PC-9 (cell line): ENCODE data around the gene FOXC2. TPM values are rescaled to one million over a fixed set of nuclear protein-coding genes. Genes with fewer than 3 reads are reported as not detected.

Source experiments
- BruUV-seq: library from RNA; stranded (reverse); fragments of 400-500 nt; replicated peaks from 2 replicates; lab custom pipeline; 2021; lab: Mats Ljungman, UMichigan
- CTCF ChIA-PET: fragments of 300-600 bp; sonication (Branson Sonifier 250); formaldehyde crosslinking; loops from one replicate; lab custom pipeline; 2022; ENCODE audit warnings: antibody characterized with exemption; lab: Charles Lee
- POLR2A ChIA-PET: fragments of 300-600 bp; sonication (Branson Sonifier 250); formaldehyde crosslinking; loops from one replicate; lab custom pipeline; 2022; ENCODE audit warnings: antibody characterized with exemption; ENCODE audit not compliant: unreplicated experiment; lab: Charles Lee
- DNase-seq, 2 experiments: peaks; one replicate each; pipeline versions ENCODE4 v3.0.0 to v3.0.0-alpha.2; 2015 to 2022; ENCODE audit warnings: mixed read lengths in 1 of 2
- H2AFZ ChIP-seq: fragments of 200-600 bp; sonication (generic); 2 replicates; pipeline ENCODE4 v1.8.1; 2017; ENCODE audit warnings: antibody characterized with exemption
- H3F3A ChIP-seq: fragments of 200-600 bp; sonication (generic); 2 replicates; pipeline ENCODE4 v1.8.1; 2017; ENCODE audit warnings: antibody characterized with exemption, mild to moderate bottlenecking, low read depth; ENCODE audit not compliant: insufficient read depth
- H3K27ac ChIP-seq: fragments of 200-600 bp; sonication (generic); 2 replicates; pipeline ENCODE4 v1.6.1; 2016; ENCODE audit warnings: mixed run types
- H3K27me3 ChIP-seq: fragments of 200-600 bp; sonication (generic); 2 replicates; pipeline ENCODE4 v1.6.1; 2016; ENCODE audit warnings: low read depth, mixed run types; ENCODE audit not compliant: insufficient read depth
- H3K36me3 ChIP-seq: fragments of 200-600 bp; sonication (generic); 2 replicates; pipeline ENCODE4 v1.6.1; 2016; ENCODE audit warnings: low read depth, mixed run types
- H3K4me1 ChIP-seq: fragments of 200-600 bp; sonication (generic); replicated peaks from 2 replicates; pipeline ENCODE4 v1.6.1; 2016; ENCODE audit warnings: mixed run types; ENCODE audit not compliant: insufficient read depth
- H3K4me2 ChIP-seq: fragments of 200-600 bp; sonication (generic); 2 replicates; pipeline ENCODE4 v1.6.1; 2017; ENCODE audit warnings: mixed run types
- H3K4me3 ChIP-seq: fragments of 200-600 bp; sonication (generic); 2 replicates; pipeline ENCODE4 v1.6.1; 2016; ENCODE audit warnings: mixed run types
- H3K79me2 ChIP-seq: fragments of 200-600 bp; sonication (generic); 2 replicates; pipeline ENCODE4 v1.6.1; 2017; ENCODE audit warnings: low read depth, mixed run types
- H3K9me2 ChIP-seq: fragments of 200-600 bp; sonication (generic); 2 replicates; pipeline ENCODE4 v1.8.1; 2017; ENCODE audit warnings: mild to moderate bottlenecking; ENCODE audit not compliant: insufficient read depth
- H3K9me3 ChIP-seq: fragments of 200-600 bp; sonication (generic); 2 replicates; pipeline ENCODE4 v1.8.1; 2016; ENCODE audit warnings: low read depth; ENCODE audit not compliant: insufficient read depth
- H4K20me1 ChIP-seq: fragments of 200-600 bp; sonication (generic); 2 replicates; pipeline ENCODE4 v1.8.1; 2017; ENCODE audit not compliant: insufficient read depth
- EZH2 ChIP-seq: fragments of 200-600 bp; sonication (generic); IDR thresholded peaks from 2 replicates; pipeline ENCODE4 v1.8.0; 2017; ENCODE audit warnings: antibody characterized with exemption, low read depth
- intact Hi-C: fragments of 100-400 bp; cut with micrococcal nuclease; formaldehyde crosslinking; loops from one replicate; pipeline ENCODE4 v1.10.0; 2022; ENCODE audit not compliant: unreplicated experiment
- total RNA-seq: library from RNA; stranded (reverse); gene quantifications from 2 replicates; pipeline ENCODE4 v1.2.3, GENCODE V29; 2021
- TF ChIP-seq, protein P1 (sequence below): fragments of 200-600 bp; sonication (generic); conservative IDR thresholded peaks from 2 replicates; pipeline ENCODE4 v1.6.1; 2017; ENCODE audit warnings: mixed run types, antibody characterized with exemption, mild to moderate bottlenecking, moderate library complexity

Gene FOXC2
- total RNA-seq, 1 experiment from 2014 or later = not detected

DNA sequence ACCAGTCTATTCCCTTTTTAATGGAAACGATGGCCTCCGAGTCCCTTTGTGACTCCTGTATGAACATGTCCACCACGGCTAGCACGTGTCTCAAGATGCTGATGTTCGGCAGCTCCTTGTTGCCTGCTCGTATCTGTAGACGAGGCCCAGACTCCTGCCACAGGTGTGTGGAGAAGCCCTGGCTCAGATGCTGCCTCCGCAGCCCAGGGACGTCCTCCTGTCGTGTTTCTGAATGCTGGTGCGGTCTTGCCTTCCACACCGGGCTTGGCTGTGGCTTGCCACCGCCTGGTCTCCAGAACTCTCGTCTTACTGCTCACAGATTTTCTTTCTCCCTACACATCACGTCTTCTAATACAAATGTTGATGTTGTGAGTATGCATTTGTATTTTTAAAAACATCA lies 39.3 kb upstream of the FOXC2 start:
- Histone ChIP-seq H3K9me3 (no peaks in the 10 kb centered on the region), H3K9me2 (no peaks in the 10 kb centered on the region), H3K27me3 (peaks cover 27% of the 10 kb centered on the region), H3K4me2 (no peak overlapping the region), H3F3A (no peaks in the 10 kb centered on the region), H2AFZ (no peak overlapping the region), H3K4me1 (no peaks in the 10 kb centered on the region), H3K36me3 (no peaks in the 10 kb centered on the region), H4K20me1 (no peaks in the 10 kb centered on the region), H3K27ac (no peak overlapping the region), H3K4me3 (no peak overlapping the region), H3K79me2 (no peaks in the 10 kb centered on the region)
- DNase-seq = no peak
- TF ChIP-seq, protein P1, sequence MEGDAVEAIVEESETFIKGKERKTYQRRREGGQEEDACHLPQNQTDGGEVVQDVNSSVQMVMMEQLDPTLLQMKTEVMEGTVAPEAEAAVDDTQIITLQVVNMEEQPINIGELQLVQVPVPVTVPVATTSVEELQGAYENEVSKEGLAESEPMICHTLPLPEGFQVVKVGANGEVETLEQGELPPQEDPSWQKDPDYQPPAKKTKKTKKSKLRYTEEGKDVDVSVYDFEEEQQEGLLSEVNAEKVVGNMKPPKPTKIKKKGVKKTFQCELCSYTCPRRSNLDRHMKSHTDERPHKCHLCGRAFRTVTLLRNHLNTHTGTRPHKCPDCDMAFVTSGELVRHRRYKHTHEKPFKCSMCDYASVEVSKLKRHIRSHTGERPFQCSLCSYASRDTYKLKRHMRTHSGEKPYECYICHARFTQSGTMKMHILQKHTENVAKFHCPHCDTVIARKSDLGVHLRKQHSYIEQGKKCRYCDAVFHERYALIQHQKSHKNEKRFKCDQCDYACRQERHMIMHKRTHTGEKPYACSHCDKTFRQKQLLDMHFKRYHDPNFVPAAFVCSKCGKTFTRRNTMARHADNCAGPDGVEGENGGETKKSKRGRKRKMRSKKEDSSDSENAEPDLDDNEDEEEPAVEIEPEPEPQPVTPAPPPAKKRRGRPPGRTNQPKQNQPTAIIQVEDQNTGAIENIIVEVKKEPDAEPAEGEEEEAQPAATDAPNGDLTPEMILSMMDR = no peak
- no peak for TF ChIP-seq EZH2
- POLR2A ChIA-PET = no interaction called here
- intact Hi-C loops = no loop called here
- CTCF ChIA-PET = no interaction called here
- BruUV-seq = no TSS peak

DNA sequence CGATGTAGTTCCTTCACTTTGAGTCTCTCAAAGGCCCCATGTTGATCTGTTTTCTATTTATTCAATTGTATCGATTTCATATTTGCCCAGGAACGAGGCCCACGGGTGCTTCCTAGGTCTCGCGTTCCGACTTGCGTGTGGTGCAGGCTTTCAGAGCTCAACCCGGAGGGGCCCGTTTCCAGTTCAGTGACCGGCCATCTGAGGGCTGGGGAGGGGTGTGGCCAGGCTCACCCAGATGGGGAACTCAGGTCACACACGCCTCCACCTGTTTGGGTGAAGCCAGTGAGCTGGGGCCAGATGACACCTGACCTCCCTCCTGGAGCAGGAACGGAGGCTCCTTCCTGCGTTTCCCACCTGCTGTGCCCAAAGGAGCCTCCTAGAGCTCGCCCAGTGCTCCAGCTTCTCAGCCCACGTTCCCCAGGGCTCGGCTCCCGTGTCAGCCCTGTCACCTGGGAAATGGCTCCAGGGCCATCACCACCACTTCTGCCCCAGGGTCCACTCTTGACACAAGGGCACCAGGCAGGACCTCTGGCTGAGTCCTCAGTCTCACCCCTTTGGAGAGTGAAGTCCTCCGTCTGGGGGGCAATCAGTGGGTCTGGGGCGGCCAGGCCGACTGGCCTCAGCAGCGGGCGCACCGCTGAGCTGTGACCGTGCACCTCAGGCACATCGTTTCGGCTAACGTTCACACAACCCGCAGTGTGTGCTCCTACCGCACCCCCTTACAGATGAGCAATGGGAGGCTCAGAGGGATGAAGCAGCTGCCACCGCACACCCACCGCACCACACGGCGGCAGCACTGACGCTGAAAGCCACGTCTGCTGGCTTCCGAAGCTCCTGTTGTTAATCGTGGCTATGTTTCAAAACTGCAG lies 38.3 kb upstream of the FOXC2 start:
- intact Hi-C loops = no loop called here
- no peaks in the 10 kb centered on the region for H4K20me1 ChIP-seq
- H3K27me3 ChIP-seq = peaks cover 18% of the 10 kb centered on the region
- H3K4me1 ChIP-seq = no peaks in the 10 kb centered on the region
- H3K36me3 ChIP-seq = no peaks in the 10 kb centered on the region
- H3K4me2 ChIP-seq = no peak overlapping the region
- TF ChIP-seq, protein P1 = no peak
- TF ChIP-seq EZH2 = no peak
- BruUV-seq = TSS peak; percentile 12
- DNase-seq = no peak
- POLR2A ChIA-PET = no interaction called here
- H3K4me3 ChIP-seq = no peak overlapping the region
- CTCF ChIA-PET = no interaction called here
- H2AFZ ChIP-seq = no peak overlapping the region
- no peaks in the 10 kb centered on the region for H3K9me2 ChIP-seq
- H3K27ac ChIP-seq = no peak overlapping the region
- H3K79me2 ChIP-seq = no peaks in the 10 kb centered on the region
- H3F3A ChIP-seq = no peaks in the 10 kb centered on the region
- H3K9me3 ChIP-seq = no peaks in the 10 kb centered on the region

- Histone ChIP-seq H3K9me2 (no peaks in the 10 kb centered on the region), H3K4me3 (no peak overlapping the region), H3F3A (no peaks in the 10 kb centered on the region), H2AFZ (no peak overlapping the region), H3K4me2 (no peak overlapping the region), H3K79me2 (no peaks in the 10 kb centered on the region), H3K36me3 (no peaks in the 10 kb centered on the region), H3K4me1 (no peaks in the 10 kb centered on the region), H3K27me3 (peaks cover 10% of the 10 kb centered on the region), H4K20me1 (no peaks in the 10 kb centered on the region), H3K9me3 (no peaks in the 10 kb centered on the region), H3K27ac (no peak overlapping the region)
- BruUV-seq = no TSS peak
- ChIA-PET POLR2A (no interaction called here), CTCF (no interaction called here)
- intact Hi-C loops = no loop called here
- DNase-seq = no peak
- TF ChIP-seq EZH2 = no peak
- TF ChIP-seq, protein P1 = no peak
Observed at GRCh38 chr16:86529160-86529559, 37.5 kb upstream of the FOXC2 start.
